ENCODE measurements around the gene HIGD1C. TPM values are rescaled to one million over a fixed set of nuclear protein-coding genes. Genes with fewer than 3 reads are reported as not detected.

The HIGD1C gene
- total RNA-seq, 1 experiment from 2014 or later: not detected

DNA sequence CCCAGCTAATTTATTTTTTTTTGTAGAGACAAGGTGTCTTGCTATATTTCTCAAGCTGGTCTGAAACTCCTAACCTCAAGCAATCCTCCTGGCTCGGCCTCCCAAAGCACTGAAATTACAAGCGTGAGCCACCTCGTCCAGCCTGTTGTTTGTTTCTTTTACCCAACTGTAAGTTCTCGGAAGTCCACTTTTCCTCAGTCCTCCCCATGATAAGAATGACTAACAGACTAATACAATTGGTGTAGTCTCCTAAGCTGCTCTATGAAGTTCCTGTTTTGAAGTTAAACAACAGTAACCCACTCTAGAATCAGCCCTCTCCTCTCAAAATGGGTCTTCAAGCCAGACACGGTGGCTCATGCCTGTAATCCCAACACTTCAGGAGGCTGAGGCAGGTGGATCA, 36.5 kb downstream of the HIGD1C start:
- ChIA-PET POLR2A (ENCODE audit: unreplicated experiment) (interaction anchor here (0.6 to 0.7 kb wide), 2 partner anchors 92 to 164 kb away, joined by 7 to 10 read pairs; no protein-coding TSS in a partner anchor), CTCF (interaction anchor here (0.5 kb wide), 1 partner anchor 164 kb away, joined by 8 read pairs; no protein-coding TSS in a partner anchor)
- H3K9me2 ChIP-seq (ENCODE audit: insufficient read depth): no peaks in the 10 kb centered on the region
- H3F3A ChIP-seq (ENCODE audit: insufficient read depth, low read depth): peaks cover 17% of the 10 kb centered on the region; the same call in 1 of the 2 replicates
- no peaks in the 10 kb centered on the region for H3K4me1 ChIP-seq (replicated peaks; ENCODE audit: insufficient read depth)
- DNase-seq: no peak
- no peak overlapping the region for H3K4me3 ChIP-seq
- intact Hi-C loops (cut with micrococcal nuclease; ENCODE audit: unreplicated experiment): loop anchor here (5.0 kb wide), 2 partner anchors 38 to 487 kb away; partner anchors contain the start of genes DIP2B and SLC11A2
- H3K36me3 ChIP-seq (ENCODE audit: low read depth): peaks cover 10% of the 10 kb centered on the region
- H3K79me2 ChIP-seq (ENCODE audit: low read depth): no peaks in the 10 kb centered on the region
- H3K4me2 ChIP-seq: no peak overlapping the region
- BruUV-seq (replicated peaks): no TSS peak
- H2AFZ ChIP-seq: no peak overlapping the region
- no peaks in the 10 kb centered on the region for H4K20me1 ChIP-seq (ENCODE audit: insufficient read depth)
- no peaks in the 10 kb centered on the region for H3K9me3 ChIP-seq (ENCODE audit: insufficient read depth, low read depth)
- TF ChIP-seq, protein P1, sequence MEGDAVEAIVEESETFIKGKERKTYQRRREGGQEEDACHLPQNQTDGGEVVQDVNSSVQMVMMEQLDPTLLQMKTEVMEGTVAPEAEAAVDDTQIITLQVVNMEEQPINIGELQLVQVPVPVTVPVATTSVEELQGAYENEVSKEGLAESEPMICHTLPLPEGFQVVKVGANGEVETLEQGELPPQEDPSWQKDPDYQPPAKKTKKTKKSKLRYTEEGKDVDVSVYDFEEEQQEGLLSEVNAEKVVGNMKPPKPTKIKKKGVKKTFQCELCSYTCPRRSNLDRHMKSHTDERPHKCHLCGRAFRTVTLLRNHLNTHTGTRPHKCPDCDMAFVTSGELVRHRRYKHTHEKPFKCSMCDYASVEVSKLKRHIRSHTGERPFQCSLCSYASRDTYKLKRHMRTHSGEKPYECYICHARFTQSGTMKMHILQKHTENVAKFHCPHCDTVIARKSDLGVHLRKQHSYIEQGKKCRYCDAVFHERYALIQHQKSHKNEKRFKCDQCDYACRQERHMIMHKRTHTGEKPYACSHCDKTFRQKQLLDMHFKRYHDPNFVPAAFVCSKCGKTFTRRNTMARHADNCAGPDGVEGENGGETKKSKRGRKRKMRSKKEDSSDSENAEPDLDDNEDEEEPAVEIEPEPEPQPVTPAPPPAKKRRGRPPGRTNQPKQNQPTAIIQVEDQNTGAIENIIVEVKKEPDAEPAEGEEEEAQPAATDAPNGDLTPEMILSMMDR (conservative IDR thresholded peaks at IDR 0.05): no peak
- TF ChIP-seq EZH2 (IDR thresholded peaks at IDR 0.05; ENCODE audit: low read depth): no peak
- no peaks in the 10 kb centered on the region for H3K27me3 ChIP-seq (ENCODE audit: insufficient read depth, low read depth)
- H3K27ac ChIP-seq: no peak overlapping the region

DNA sequence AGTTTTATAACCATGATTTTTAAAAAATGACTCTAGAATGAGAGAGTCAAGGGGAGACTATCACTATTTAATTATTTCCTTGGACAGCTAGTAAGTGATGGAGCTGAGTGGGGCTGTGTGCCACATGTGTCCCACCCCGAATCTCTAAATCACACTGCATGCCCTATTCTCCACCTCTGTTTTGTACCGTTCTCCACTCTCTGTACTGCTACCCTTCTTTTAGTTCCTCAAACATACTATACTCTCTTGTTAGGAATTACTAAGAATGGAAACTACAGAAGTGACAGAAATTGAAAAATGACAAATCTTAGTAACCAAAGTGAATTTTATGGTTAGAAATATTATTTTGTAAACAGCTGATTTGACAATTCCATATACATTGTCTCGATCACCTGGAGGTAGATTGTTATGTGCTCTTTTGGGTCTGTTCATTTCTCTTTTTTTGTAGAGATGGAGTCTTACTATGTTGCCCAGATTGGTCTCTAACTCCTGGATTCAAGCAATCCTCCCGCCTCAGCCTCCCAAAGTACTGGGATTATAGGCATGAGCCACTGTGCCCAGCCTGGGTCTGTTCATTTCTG, 37.9 kb downstream of the HIGD1C start:
- H3K79me2 ChIP-seq (ENCODE audit: low read depth): no peaks in the 10 kb centered on the region
- peaks cover 10% of the 10 kb centered on the region for H3K36me3 ChIP-seq (ENCODE audit: low read depth)
- intact Hi-C loops (cut with micrococcal nuclease; ENCODE audit: unreplicated experiment): no loop called here
- no peak overlapping the region for H3K4me2 ChIP-seq
- no peak overlapping the region for H2AFZ ChIP-seq
- H4K20me1 ChIP-seq (ENCODE audit: insufficient read depth): no peaks in the 10 kb centered on the region
- peaks cover 14% of the 10 kb centered on the region; the same call in 1 of the 2 replicates for H3F3A ChIP-seq (ENCODE audit: insufficient read depth, low read depth)
- H3K27ac ChIP-seq: no peak overlapping the region
- no peaks in the 10 kb centered on the region for H3K4me1 ChIP-seq (replicated peaks; ENCODE audit: insufficient read depth)
- POLR2A ChIA-PET (ENCODE audit: unreplicated experiment): no interaction called here
- BruUV-seq (replicated peaks): no TSS peak
- no peaks in the 10 kb centered on the region for H3K9me3 ChIP-seq (ENCODE audit: insufficient read depth, low read depth)
- DNase-seq: no peak
- TF ChIP-seq EZH2 (IDR thresholded peaks at IDR 0.05; ENCODE audit: low read depth): no peak
- TF ChIP-seq, protein P1 (conservative IDR thresholded peaks at IDR 0.05): no peak
- no peaks in the 10 kb centered on the region for H3K9me2 ChIP-seq (ENCODE audit: insufficient read depth)
- H3K4me3 ChIP-seq: no peak overlapping the region
- CTCF ChIA-PET: interaction anchor here (0.6 kb wide), 1 partner anchor 208 kb away, joined by 3 read pairs; no protein-coding TSS in a partner anchor
- no peaks in the 10 kb centered on the region for H3K27me3 ChIP-seq (ENCODE audit: insufficient read depth, low read depth)

DNA sequence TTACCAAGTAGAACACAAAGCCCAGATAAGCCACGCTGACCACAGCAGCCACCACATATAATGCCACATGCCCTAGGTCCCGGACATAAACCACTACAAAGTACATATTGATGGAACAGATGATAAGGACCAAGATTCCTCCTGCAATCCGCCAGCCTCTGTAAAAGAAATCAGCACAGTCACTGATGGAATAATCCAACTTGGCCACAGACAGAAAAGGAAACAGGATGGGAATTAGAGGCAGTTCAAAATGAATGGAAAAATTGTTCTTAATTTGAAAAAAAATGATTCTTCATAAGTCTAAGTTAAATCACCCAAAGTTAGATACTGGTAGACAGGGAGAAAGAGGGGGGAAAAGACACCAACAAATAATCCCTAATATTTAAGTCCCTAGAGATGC, 38.4 kb downstream of the HIGD1C start:
- H3K9me3 ChIP-seq (ENCODE audit: insufficient read depth, low read depth): no peaks in the 10 kb centered on the region
- ChIA-PET CTCF (no interaction called here), POLR2A (ENCODE audit: unreplicated experiment) (no interaction called here)
- no peak overlapping the region for H3K4me3 ChIP-seq
- DNase-seq: no peak
- H3K9me2 ChIP-seq (ENCODE audit: insufficient read depth): no peaks in the 10 kb centered on the region
- H3K36me3 ChIP-seq (ENCODE audit: low read depth): peaks cover 10% of the 10 kb centered on the region
- BruUV-seq (replicated peaks): no TSS peak
- no peak overlapping the region for H3K27ac ChIP-seq
- no peaks in the 10 kb centered on the region for H3K79me2 ChIP-seq (ENCODE audit: low read depth)
- H3F3A ChIP-seq (ENCODE audit: insufficient read depth, low read depth): peaks cover 10% of the 10 kb centered on the region; the same call in 1 of the 2 replicates
- H3K27me3 ChIP-seq (ENCODE audit: insufficient read depth, low read depth): no peaks in the 10 kb centered on the region
- intact Hi-C loops (cut with micrococcal nuclease; ENCODE audit: unreplicated experiment): no loop called here
- no peaks in the 10 kb centered on the region for H3K4me1 ChIP-seq (replicated peaks; ENCODE audit: insufficient read depth)
- TF ChIP-seq EZH2 (IDR thresholded peaks at IDR 0.05; ENCODE audit: low read depth): no peak
- TF ChIP-seq, protein P1 (conservative IDR thresholded peaks at IDR 0.05): no peak
- no peaks in the 10 kb centered on the region for H4K20me1 ChIP-seq (ENCODE audit: insufficient read depth)
- no peak overlapping the region for H2AFZ ChIP-seq
- no peak overlapping the region for H3K4me2 ChIP-seq
